H1 (cell line): Measurements from ENCODE around the gene ATP11A. TPM values are rescaled to one million over a fixed set of nuclear protein-coding genes. Genes with fewer than 3 reads are reported as not detected.

Experiments used
- CTCF ChIA-PET: fragments of 300-600 bp; sonication (Branson Sonifier 250); formaldehyde crosslinking; loops from one replicate; lab custom pipeline; 2021; ENCODE audit not compliant: partially characterized antibody; lab: Charles Lee
- POLR2A ChIA-PET: fragments of 300-600 bp; sonication (Branson Sonifier 250); formaldehyde crosslinking; loops from one replicate; lab custom pipeline; 2021; ENCODE audit warnings: inconsistent platforms; ENCODE audit not compliant: partially characterized antibody; lab: Charles Lee
- DNase-seq, 2 experiments: peaks; one replicate each; pipeline versions ENCODE4 v3.0.0 to v3.0.0-alpha.2; 2010 to 2022; ENCODE audit warnings: low spot score in 2 of 2, low read depth in 1 of 2, mixed read lengths in 1 of 2
- FAIRE-seq: peaks from 2 replicates; lab custom pipeline; 2011; peaks lifted over from hg19 to GRCh38; lab: Jason Lieb, UNC
- H2AFZ ChIP-seq: 2 replicates; pipeline ENCODE4 v1.8.1; 2012; ENCODE audit warnings: low read length, inconsistent platforms
- H2AK5ac ChIP-seq: 2 replicates; pipeline ENCODE4 v1.6.1; 2013; ENCODE audit warnings: low read depth, low read length
- H2BK120ac ChIP-seq: replicated peaks from 2 replicates; pipeline ENCODE3; 2013; ENCODE audit warnings: low read depth, low read length, inconsistent platforms
- H2BK12ac ChIP-seq: 2 replicates; pipeline ENCODE4 v1.6.1; 2013; ENCODE audit warnings: low read depth, low read length
- H2BK15ac ChIP-seq: 2 replicates; pipeline ENCODE4 v1.6.1; 2013; ENCODE audit warnings: low read length
- H2BK20ac ChIP-seq: 2 replicates; pipeline ENCODE4 v1.6.1; 2013; ENCODE audit warnings: low read length
- H2BK5ac ChIP-seq: 2 replicates; pipeline ENCODE4 v1.6.1; 2013; ENCODE audit warnings: low read depth, low read length
- H3K14ac ChIP-seq: 2 replicates; pipeline ENCODE4 v1.6.1; 2013; ENCODE audit warnings: inconsistent platforms; ENCODE audit not compliant: insufficient read length
- H3K18ac ChIP-seq: 2 replicates; pipeline ENCODE4 v1.6.1; 2013; ENCODE audit warnings: low read length; ENCODE audit errors: extremely low read depth
- H3K23ac ChIP-seq: 2 replicates; pipeline ENCODE4 v1.6.1; 2013; ENCODE audit warnings: inconsistent platforms; ENCODE audit not compliant: insufficient read length
- H3K23me2 ChIP-seq: 2 replicates; pipeline ENCODE4 v1.6.1; 2013; ENCODE audit warnings: low read depth, low read length
- H3K27ac ChIP-seq: 2 replicates; pipeline ENCODE4 v1.6.1; 2011; ENCODE audit warnings: low read depth, low read length, inconsistent platforms
- H3K27me3 ChIP-seq, 4 experiments: replicated peaks in 1 of 4; 1 replicate in 1 of 4; 2 replicates in 3 of 4; pipeline versions ENCODE4 v1.6.1 to v1.8.1; 2011 to 2013; ENCODE audit warnings: low read length in 3 of 4, mild to moderate bottlenecking in 3 of 4, inconsistent platforms in 2 of 4, mixed read lengths in 2 of 4, moderate library complexity in 1 of 4; ENCODE audit not compliant: control insufficient read depth in 3 of 4, insufficient read depth in 3 of 4; ENCODE audit errors: extremely low read depth in 1 of 4
- H3K36me3 ChIP-seq, 4 experiments: 2 replicates each; pipeline versions ENCODE4 v1.6.1 to v1.8.1; 2011 to 2013; ENCODE audit warnings: mild to moderate bottlenecking in 4 of 4, low read length in 3 of 4, moderate library complexity in 2 of 4, control low read depth in 1 of 4, inconsistent platforms in 1 of 4; ENCODE audit not compliant: insufficient read depth in 4 of 4, control insufficient read depth in 2 of 4
- H3K4ac ChIP-seq: replicated peaks from 2 replicates; pipeline ENCODE3; 2013; ENCODE audit warnings: low read length, low read depth, mixed read lengths, inconsistent platforms; ENCODE audit not compliant: insufficient read length
- H3K4me1 ChIP-seq, 4 experiments: replicated peaks in 1 of 4; 1 replicate in 1 of 4; 2 replicates in 3 of 4; pipeline versions ENCODE4 v1.6.1 to v1.8.1; 2011 to 2013; ENCODE audit warnings: low read length in 3 of 4, inconsistent platforms in 2 of 4, mixed read lengths in 1 of 4; ENCODE audit not compliant: insufficient read depth in 4 of 4, control insufficient read depth in 3 of 4
- H3K4me2 ChIP-seq, 2 experiments: 2 replicates each; pipeline versions ENCODE4 v1.6.1 to v1.8.1; 2011 to 2013; ENCODE audit warnings: low read depth in 2 of 2, low read length in 2 of 2, control low read depth in 1 of 2, inconsistent platforms in 1 of 2, mild to moderate bottlenecking in 1 of 2; ENCODE audit not compliant: insufficient read depth in 1 of 2
- H3K4me3 ChIP-seq, 4 experiments: fragments of 200-600, 300-600 bp in 1 of 4; sonication (generic), shearing (Covaris generic), sonication (Bioruptor Twin) in 1 of 4; 2 replicates each; pipeline versions ENCODE4 v1.5.1 to v1.8.1; 2011 to 2016; ENCODE audit warnings: low read length in 4 of 4, low read depth in 3 of 4, control low read depth in 2 of 4, inconsistent platforms in 2 of 4, mild to moderate bottlenecking in 2 of 4, mixed read lengths in 1 of 4, moderate library complexity in 1 of 4; ENCODE audit not compliant: insufficient read depth in 2 of 4; ENCODE audit errors: extremely low read depth in 1 of 4
- H3K56ac ChIP-seq: replicated peaks from 2 replicates; pipeline ENCODE3; 2013; ENCODE audit warnings: low read depth, mild to moderate bottlenecking, mixed read lengths, low read length, inconsistent platforms; ENCODE audit not compliant: insufficient read length
- H3K79me1 ChIP-seq: 2 replicates; pipeline ENCODE4 v1.6.1; 2013; ENCODE audit warnings: low read depth, low read length, control low read depth
- H3K79me2 ChIP-seq, 2 experiments: 2 replicates each; pipeline versions ENCODE4 v1.6.1 to v1.8.1; 2012 to 2013; ENCODE audit warnings: low read length in 2 of 2, mild to moderate bottlenecking in 2 of 2, inconsistent platforms in 1 of 2; ENCODE audit not compliant: insufficient read depth in 2 of 2, control insufficient read depth in 1 of 2
- H3K9ac ChIP-seq, 4 experiments: replicated peaks in 1 of 4; 1 replicate in 1 of 4; 2 replicates in 3 of 4; pipeline versions ENCODE4 v1.6.1 to v1.8.1; 2011 to 2013; ENCODE audit warnings: low read depth in 3 of 4, low read length in 3 of 4, control low read depth in 2 of 4, mild to moderate bottlenecking in 2 of 4, moderate library complexity in 2 of 4, inconsistent platforms in 1 of 4; ENCODE audit errors: extremely low read depth in 1 of 4
- H3K9me3 ChIP-seq, 2 experiments: 2 replicates each; pipeline versions ENCODE4 v1.6.1 to v1.8.1; 2012 to 2013; ENCODE audit warnings: mild to moderate bottlenecking in 2 of 2, moderate library complexity in 2 of 2, control low read depth in 1 of 2, inconsistent platforms in 1 of 2, low read depth in 1 of 2, low read length in 1 of 2, mixed read lengths in 1 of 2; ENCODE audit not compliant: insufficient read depth in 2 of 2
- H4K20me1 ChIP-seq, 2 experiments: replicated peaks in 1 of 2; 2 replicates each; pipeline versions ENCODE3 to v1.8.1; 2011 to 2013; ENCODE audit warnings: inconsistent platforms in 2 of 2, low read length in 2 of 2, mild to moderate bottlenecking in 1 of 2; ENCODE audit not compliant: insufficient read depth in 2 of 2, control insufficient read depth in 1 of 2
- H4K5ac ChIP-seq: 2 replicates; pipeline ENCODE4 v1.6.1; 2013; ENCODE audit warnings: low read length, low read depth, mixed read lengths, inconsistent platforms; ENCODE audit not compliant: insufficient read length
- H4K8ac ChIP-seq: 2 replicates; pipeline ENCODE4 v1.8.0; 2013; ENCODE audit warnings: mild to moderate bottlenecking, moderate library complexity, low read length, inconsistent platforms; ENCODE audit not compliant: insufficient read depth; ENCODE audit errors: extremely low read depth
- H4K91ac ChIP-seq: replicated peaks from 2 replicates; pipeline ENCODE3; 2013; ENCODE audit warnings: low read length, mixed read lengths, inconsistent platforms; ENCODE audit not compliant: insufficient read length
- BRCA1 ChIP-seq: IDR thresholded peaks from 2 replicates; pipeline ENCODE4 v1.6.1; 2012; ENCODE audit warnings: low read depth, low read length, improper control_type of control experiment
- PHF8 ChIP-seq: fragments of 200-600 bp; sonication (generic); conservative IDR thresholded peaks from 2 replicates; pipeline ENCODE4 v1.7.1; 2012; ENCODE audit warnings: low read depth, mild to moderate bottlenecking, inconsistent platforms, low read length, moderate library complexity
- WGBS, 2 experiments: shearing (Covaris generic) in 1 of 2; methylation state at CpG; one replicate each; pipeline versions ENCODE4 v1.1.6 to v1.1.7; 2013 to 2015; ENCODE audit warnings: low lambda C conversion rate in 2 of 2, mixed read lengths in 2 of 2, inconsistent platforms in 1 of 2, low coverage in 1 of 2, missing lambda C conversion rate in 1 of 2; ENCODE audit not compliant: insufficient replicate concordance in 2 of 2, insufficient coverage in 1 of 2, insufficient read length in 1 of 2; ENCODE audit errors: extremely low coverage in 1 of 2, missing lambda C conversion rate in 1 of 2; 5-methylcytosine and 5-hydroxymethylcytosine counted together
- polyA plus RNA-seq, 7 experiments: library from polyadenylated mRNA; depleted of rRNA in 3 of 7; stranded (reverse) in 5 of 7; unstranded in 2 of 7; fragments of >200 nt in 5 of 7; fragments of 200-250 nt in 2 of 7; gene quantifications; 1 replicate in 5 of 7; 2 replicates in 1 of 7; 4 replicates in 1 of 7; pipeline versions ENCODE4 v1.2.1 to v1.2.3, GENCODE V29; 2011 to 2013; ENCODE audit warnings: missing spikeins in 2 of 7, mixed read lengths in 2 of 7
- total RNA-seq: library from RNA; stranded (reverse); fragmentation: NEBNext Ultra II Directional; extraction: Animal tissue kit (Norgen Biotek cat#: 25700); gene quantifications from 2 replicates; pipeline ENCODE4 v1.2.1, GENCODE V29; 2021

The ATP11A gene
- total and polyA plus RNA-seq, 2 of the 8 experiments (the other 6 are each of a cell fraction or from before 2014, with no cell fraction given): 28.8 to 72.9 TPM

DNA sequence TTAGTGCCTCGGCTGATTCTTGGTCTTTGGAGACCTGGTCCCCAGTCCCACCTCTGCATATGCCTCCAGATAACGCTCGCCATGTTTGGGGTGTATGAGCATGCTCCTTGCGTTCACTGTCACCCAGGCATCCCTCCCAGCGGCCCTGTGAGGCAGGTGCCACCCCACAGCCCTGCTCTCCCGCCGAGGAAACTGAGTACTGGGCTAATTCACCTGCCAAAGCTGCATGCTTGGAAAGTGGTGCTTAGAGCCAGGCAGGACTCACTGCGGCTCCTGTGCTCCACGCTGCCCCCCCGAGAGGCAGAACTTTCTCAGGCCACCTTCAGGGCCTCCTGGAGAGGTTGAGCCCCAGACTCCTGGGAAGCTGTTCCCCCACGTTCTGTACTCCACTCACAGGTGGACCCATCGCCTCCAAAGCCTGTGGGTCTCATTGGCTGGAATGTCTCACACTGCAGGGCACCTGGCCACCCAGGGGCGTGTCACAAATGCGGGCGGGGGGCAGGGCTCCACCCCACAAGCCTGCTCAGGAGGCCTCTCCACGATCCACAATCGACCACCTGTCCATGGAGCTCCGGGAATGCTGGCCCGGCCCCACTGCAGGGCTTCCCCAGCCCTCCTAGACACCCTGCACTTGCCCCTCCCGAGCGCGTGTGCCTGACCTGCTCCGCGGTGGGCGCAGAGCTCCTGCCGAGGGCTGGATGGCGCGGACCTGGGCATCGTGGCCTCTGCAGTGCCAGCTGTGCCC, 64.6 kb downstream of the ATP11A start:
- Histone ChIP-seq H3K9me3 (no peaks in the 10 kb centered on the region), H3K23me2 (no peaks in the 10 kb centered on the region), H3K9ac (no peak overlapping the region), H4K5ac (no peak overlapping the region), H3K4me1 (peaks cover 0 to 7% (median 4%) of the 10 kb centered on the region in 4 experiments; a peak in 3 of 7 replicates), H3K27me3 (no peaks in the 10 kb centered on the region), H2BK5ac (no peak overlapping the region), H3K4ac (peak overlapping the region; percentile 73), H2BK12ac (no peak overlapping the region), H3K79me1 (peaks cover 6% of the 10 kb centered on the region), H4K20me1 (peaks cover 0 to 2% of the 10 kb centered on the region in 2 experiments), H3K27ac (0 out of 2 replicates have a peak overlapping the region, but pooled peaks have one; percentile 3), H4K91ac (peak overlapping the region; percentile 26), H3K79me2 (peaks cover 0 to 49% of the 10 kb centered on the region in 2 experiments; a peak in 2 of 4 replicates), H3K23ac (no peak overlapping the region), H2BK15ac (no peak overlapping the region), H2BK120ac (no peak overlapping the region), H2BK20ac (no peak overlapping the region), H2AK5ac (no peak overlapping the region), H2AFZ (no peak overlapping the region), H3K14ac (no peak overlapping the region), H3K4me2 (no peak overlapping the region), H3K18ac (no peak overlapping the region; the same call in 1 of the 2 replicates), H4K8ac (no peak overlapping the region; the same call in none of the 2 replicates), H3K4me3 (no peak overlapping the region), H3K56ac (no peak overlapping the region), H3K36me3 (no peaks in the 10 kb centered on the region)
- ChIA-PET POLR2A (interaction anchor here (0.6 kb wide), 1 partner anchor 11 kb away, joined by 3 read pairs; no protein-coding TSS in a partner anchor), CTCF (interaction anchor here (1.3 kb wide), 1 partner anchor 42 kb away, joined by 3 read pairs; no protein-coding TSS in a partner anchor)
- DNase-seq: no peak
- WGBS, 2 experiments: 91% methylated on average over 28 of the region's 29 CpGs; no CpG with 5 or more reads in 1 of the 2 experiments
- TF ChIP-seq BRCA1 (no peak), PHF8 (no peak)
- FAIRE-seq: no peak
